ENCODE data around the gene ZMYND10. TPM values are rescaled to one million over a fixed set of nuclear protein-coding genes. Genes with fewer than 3 reads are reported as not detected.

Gene ZMYND10
- total RNA-seq, 2 experiments from 2014 or later: 1.7 to 2.8 TPM

DNA sequence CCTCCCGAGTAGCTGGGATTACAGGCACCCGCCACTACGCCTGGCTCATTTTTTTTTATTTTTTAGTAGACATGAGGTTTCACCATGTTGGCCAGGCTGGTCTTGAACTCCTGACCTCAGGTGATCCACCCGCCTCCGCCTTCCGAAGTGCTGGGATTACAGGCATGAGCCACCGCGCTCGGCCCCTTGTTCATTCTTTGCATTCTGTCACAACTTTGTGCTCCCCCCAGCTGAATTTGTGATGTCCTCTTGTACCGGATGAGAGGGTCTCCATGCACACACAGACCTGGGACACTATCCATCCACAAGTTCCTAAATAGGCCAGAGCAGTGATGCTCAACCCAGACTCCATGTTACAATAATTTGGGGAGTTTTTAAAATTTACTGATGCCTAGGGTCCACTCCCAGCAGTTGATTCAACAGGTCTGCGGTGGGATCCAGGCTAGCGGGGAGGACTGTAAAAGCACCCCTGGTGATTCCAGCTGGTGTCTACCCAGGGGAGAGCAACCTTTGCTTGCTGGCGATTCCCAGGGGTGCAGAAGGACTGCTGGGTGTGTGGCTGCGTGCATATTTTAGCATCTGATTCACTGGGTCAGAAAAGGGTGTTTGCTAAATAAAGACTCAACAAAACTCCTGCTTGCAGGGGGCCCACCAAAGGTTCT, 5.9 kb downstream of the ZMYND10 start:
- Histone ChIP-seq H3K27ac (ENCODE audit: low read depth, low read length, poor library complexity, severe bottlenecking) (no peak overlapping the region), H3K79me2 (ENCODE audit: insufficient read depth, low read depth, low read length) (peaks cover 30% of the 10 kb centered on the region), H3K9me2 (ENCODE audit: insufficient read depth, low read length) (no peaks in the 10 kb centered on the region), H3K4me2 (ENCODE audit: low read length) (peak overlapping the region; percentile 83; the same call in 1 of the 2 replicates), H3K4me3 (ENCODE audit: low read depth, low read length, poor library complexity, severe bottlenecking) (peak overlapping the region; percentile 90), H2AFZ (ENCODE audit: low read length) (peak overlapping the region; percentile 70; the same call in 1 of the 2 replicates), H3K4me1 (ENCODE audit: insufficient read depth, low read length, poor library complexity, severe bottlenecking) (peaks cover 47% of the 10 kb centered on the region), H3K36me3 (ENCODE audit: insufficient read depth, low read length) (peaks cover 17% of the 10 kb centered on the region), H4K20me1 (ENCODE audit: insufficient read depth, low read length) (no peaks in the 10 kb centered on the region; the same call in 1 of the 2 replicates), H3K9me3 (ENCODE audit: low read length) (no peaks in the 10 kb centered on the region)
- no peak for DNase-seq (ENCODE audit: low spot score)
- intact Hi-C loops (cut with micrococcal nuclease; ENCODE audit: unreplicated experiment): loop anchor here (5.0 kb wide), 2 partner anchors 42 to 102 kb away; partner anchors contain the start of genes GNAI2, HYAL3 and NAA80
- POLR2A ChIA-PET: interaction anchor here (0.6 to 1.7 kb wide), 3 partner anchors 11 to 531 kb away, joined by 3 to 9 read pairs (median 3); partner anchors contain the start of genes CYB561D2 and NPRL2
- no TSS peak for BruUV-seq (replicated peaks)
- CTCF ChIA-PET (ENCODE audit: unreplicated experiment): no interaction called here
- no peak for TF ChIP-seq EZH2phosphoT487 (IDR thresholded peaks at IDR 0.05; ENCODE audit: borderline replicate concordance, low read depth, low read length)
- TF ChIP-seq, protein P1, sequence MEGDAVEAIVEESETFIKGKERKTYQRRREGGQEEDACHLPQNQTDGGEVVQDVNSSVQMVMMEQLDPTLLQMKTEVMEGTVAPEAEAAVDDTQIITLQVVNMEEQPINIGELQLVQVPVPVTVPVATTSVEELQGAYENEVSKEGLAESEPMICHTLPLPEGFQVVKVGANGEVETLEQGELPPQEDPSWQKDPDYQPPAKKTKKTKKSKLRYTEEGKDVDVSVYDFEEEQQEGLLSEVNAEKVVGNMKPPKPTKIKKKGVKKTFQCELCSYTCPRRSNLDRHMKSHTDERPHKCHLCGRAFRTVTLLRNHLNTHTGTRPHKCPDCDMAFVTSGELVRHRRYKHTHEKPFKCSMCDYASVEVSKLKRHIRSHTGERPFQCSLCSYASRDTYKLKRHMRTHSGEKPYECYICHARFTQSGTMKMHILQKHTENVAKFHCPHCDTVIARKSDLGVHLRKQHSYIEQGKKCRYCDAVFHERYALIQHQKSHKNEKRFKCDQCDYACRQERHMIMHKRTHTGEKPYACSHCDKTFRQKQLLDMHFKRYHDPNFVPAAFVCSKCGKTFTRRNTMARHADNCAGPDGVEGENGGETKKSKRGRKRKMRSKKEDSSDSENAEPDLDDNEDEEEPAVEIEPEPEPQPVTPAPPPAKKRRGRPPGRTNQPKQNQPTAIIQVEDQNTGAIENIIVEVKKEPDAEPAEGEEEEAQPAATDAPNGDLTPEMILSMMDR (conservative IDR thresholded peaks at IDR 0.05; ENCODE audit: low read length): no peak

DNA sequence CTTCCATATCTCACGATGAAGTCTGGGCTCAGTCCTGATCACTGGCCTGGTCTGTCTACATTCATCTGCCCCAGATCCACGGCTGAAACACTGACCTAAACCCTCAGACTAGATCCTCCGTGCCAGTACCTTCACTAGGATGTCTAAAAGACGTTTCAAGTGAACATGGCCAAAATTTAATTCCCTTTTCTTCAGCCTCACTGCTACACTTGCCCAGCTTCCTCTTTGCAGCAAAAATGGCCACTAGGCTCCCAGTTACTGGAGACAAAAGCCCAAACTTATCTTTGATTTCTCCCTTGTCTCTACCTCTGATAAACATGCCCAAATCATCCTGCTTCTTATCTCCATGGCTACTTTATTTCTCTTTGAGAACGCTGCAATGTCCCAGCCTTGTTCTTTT, 6.6 kb downstream of the ZMYND10 start:
- peaks cover 54% of the 10 kb centered on the region for H3K4me1 ChIP-seq (ENCODE audit: insufficient read depth, low read length, poor library complexity, severe bottlenecking)
- POLR2A ChIA-PET: interaction anchor here (0.5 to 3.2 kb wide), 6 partner anchors 11 to 1204 kb away, joined by 3 to 28 read pairs (median 8); partner anchors contain the start of genes CYB561D2, GNAI2, IFRD2 and NPRL2
- peak; percentile 44 for DNase-seq (ENCODE audit: low spot score)
- peak overlapping the region; percentile 90 for H3K4me3 ChIP-seq (ENCODE audit: low read depth, low read length, poor library complexity, severe bottlenecking)
- TF ChIP-seq, protein P1 (conservative IDR thresholded peaks at IDR 0.05; ENCODE audit: low read length): no peak
- TF ChIP-seq EZH2phosphoT487 (IDR thresholded peaks at IDR 0.05; ENCODE audit: borderline replicate concordance, low read depth, low read length): no peak
- H3K79me2 ChIP-seq (ENCODE audit: insufficient read depth, low read depth, low read length): peaks cover 36% of the 10 kb centered on the region
- H2AFZ ChIP-seq (ENCODE audit: low read length): peak overlapping the region; percentile 22; the same call in 1 of the 2 replicates
- H3K36me3 ChIP-seq (ENCODE audit: insufficient read depth, low read length): peaks cover 23% of the 10 kb centered on the region
- no TSS peak for BruUV-seq (replicated peaks)
- no peaks in the 10 kb centered on the region for H3K9me2 ChIP-seq (ENCODE audit: insufficient read depth, low read length)
- peak overlapping the region; percentile 86 for H3K27ac ChIP-seq (ENCODE audit: low read depth, low read length, poor library complexity, severe bottlenecking)
- peaks cover 3% of the 10 kb centered on the region for H4K20me1 ChIP-seq (ENCODE audit: insufficient read depth, low read length)
- intact Hi-C loops (cut with micrococcal nuclease; ENCODE audit: unreplicated experiment): loop anchor here (5.0 kb wide), 2 partner anchors 42 to 102 kb away; partner anchors contain the start of genes GNAI2, HYAL3 and NAA80
- CTCF ChIA-PET (ENCODE audit: unreplicated experiment): interaction anchor here (1.1 kb wide), 1 partner anchor 12 kb away, joined by 5 read pairs; the partner anchor contains the start of genes CYB561D2 and NPRL2
- H3K9me3 ChIP-seq (ENCODE audit: low read length): no peaks in the 10 kb centered on the region
- peak overlapping the region; percentile 83 for H3K4me2 ChIP-seq (ENCODE audit: low read length)

All from OCI-LY7 (cell line).